GM19455 (cell line): ENCODE results near the gene SYT17.

ENCODE experiments used
- ATAC-seq: cut with Tn5 transposase; IDR thresholded peaks from one replicate; pipeline ENCODE4 v1.9.1; 2021; ENCODE audit not compliant: unreplicated experiment

Gene SYT17

GRCh38 chr16:19242987-19243575, 75.0 kb downstream of the SYT17 start:
- no peak for ATAC-seq

GRCh38 chr16:19245326-19245925, 77.4 kb downstream of the SYT17 start:
- no peak for ATAC-seq

- ATAC-seq: no peak
These were observed 84.9 kb downstream of the SYT17 start for GRCh38 chr16:19252904-19253303.

DNA sequence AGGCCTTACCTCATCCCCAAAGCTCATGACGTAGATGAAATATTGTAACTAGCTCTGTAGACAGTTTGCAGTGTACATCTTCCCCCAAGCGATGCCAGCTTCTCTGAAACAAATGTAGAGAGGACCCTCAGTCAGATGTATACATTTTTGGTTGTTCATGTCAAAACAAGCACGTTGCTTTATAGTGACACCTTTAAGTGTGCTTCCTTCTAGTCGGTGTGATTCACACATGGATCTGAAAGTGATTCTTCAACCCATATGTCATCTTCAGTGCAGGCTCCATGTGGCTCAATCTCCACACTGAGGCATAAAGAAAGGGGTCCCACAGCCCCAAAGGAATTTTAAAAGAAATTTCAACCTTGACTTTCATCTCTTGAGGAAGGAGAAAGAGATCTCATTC, 86.6 kb downstream of the SYT17 start:
- no peak for ATAC-seq

- ATAC-seq: no peak
These were observed 96.2 kb downstream of the SYT17 start for GRCh38 chr16:19264123-19264673.

DNA sequence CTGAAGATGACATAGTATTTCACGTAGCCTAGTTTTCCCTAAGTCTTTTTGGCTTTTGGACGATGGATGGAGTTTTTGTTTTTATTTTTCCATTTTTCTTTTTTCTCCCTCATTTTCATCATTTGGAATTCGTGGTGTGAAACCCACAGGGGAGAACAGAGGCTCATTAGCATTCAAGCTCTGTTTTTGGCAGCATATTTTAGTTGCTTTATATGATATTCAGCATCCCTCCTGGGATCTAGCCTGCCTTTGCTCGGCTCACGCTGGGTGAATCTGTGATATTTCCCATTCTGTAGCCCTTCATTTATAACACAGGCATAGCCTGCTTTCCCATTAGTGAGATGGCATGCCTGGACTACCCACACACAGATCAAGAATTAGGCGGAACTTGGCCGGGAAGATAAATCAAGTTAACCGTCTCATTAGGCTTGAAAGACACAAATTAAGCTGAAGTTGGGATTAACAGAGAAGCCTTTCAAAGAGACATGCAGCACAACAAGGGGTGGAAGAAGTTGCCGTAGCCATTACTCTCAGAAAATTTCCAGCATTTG, 97.4 kb downstream of the SYT17 start:
- no peak for ATAC-seq

- ATAC-seq: no peak
These were observed 98.7 kb downstream of the SYT17 start for GRCh38 chr16:19266774-19267173.

DNA sequence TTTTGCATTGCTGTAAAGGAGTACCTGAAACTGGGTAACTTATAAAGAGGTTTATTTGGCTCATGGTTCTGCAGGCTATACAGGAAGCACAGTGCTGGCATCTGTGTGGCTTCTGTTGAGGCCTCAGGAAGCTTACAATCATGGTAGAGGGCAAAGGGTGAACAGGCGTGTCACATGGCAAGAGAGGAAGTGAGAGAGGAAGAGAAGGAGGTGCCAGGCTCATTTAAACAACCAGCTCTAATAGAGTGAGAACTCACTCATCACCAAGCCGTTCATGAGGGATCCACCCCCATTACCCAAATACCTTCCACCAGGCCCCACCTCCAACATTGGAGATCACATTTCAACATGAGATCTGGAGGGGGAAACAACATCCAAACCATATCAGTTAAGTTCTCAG, 101.1 kb downstream of the SYT17 start:
- no peak for ATAC-seq

- no peak for ATAC-seq
These were observed 106.2 kb downstream of the SYT17 start for GRCh38 chr16:19274165-19274797.

GRCh38 chr16:19278403-19278802, 110.4 kb downstream of the SYT17 start:
- ATAC-seq: no peak

GRCh38 chr16:19281246-19281645, 113.2 kb downstream of the SYT17 start:
- ATAC-seq: no peak

DNA sequence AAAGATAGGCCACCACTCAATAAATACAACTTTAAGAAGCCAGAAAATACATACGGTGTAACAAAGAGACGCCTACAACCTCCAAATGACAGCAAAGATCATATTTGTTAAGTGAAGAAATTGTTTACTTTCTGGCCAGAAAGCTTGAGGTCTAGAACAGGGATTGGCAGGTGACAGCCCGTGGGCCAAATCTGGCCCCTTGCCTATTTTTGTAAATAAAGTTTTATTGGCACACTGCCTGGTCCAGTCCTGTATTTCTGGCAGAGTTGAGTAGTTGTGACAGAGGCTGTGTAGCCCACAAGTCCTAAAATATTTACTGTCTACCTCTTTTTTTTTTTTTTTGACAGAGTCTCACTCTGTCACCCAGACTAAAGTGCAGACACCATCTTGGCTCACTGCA, 114.1 kb downstream of the SYT17 start:
- ATAC-seq: no peak

DNA sequence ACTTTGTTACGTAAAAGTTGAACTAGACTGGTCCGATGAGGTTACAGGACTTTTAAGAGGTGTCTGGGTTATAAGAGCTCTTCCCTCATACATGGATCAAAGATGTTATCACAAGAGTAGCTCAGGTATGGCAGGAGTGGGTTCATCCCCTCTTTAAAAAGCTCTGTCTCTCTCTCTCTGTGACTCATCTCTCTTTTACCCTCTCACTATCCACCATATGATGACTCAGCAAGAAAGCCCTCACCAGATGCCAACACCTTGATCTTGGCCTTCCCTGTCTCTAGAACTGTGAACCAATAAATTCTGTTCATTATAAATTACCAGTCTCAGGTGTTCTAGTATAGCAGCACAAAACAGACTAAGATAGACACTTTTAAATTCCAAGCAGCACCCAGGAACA, 115.6 kb downstream of the SYT17 start:
- no peak for ATAC-seq

DNA sequence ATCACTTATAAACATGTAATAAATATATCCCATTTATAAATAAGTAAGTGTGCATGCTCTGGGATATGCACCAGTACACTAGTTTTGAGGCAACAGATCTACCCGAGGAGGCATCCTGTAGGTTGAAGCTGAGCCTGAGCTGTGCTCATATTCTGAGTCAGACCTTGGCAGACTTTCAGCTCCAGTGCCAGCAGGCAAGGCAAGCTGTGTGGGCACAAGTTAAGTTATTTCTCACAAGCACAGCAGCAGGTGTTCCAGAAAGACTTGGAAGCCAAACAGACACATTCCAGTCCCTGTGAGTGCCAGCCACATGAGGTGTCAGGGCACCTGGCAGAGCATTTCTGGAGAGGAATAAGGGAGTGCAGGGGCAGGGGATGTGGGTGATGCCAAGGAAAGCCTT, 116.2 kb downstream of the SYT17 start:
- no peak for ATAC-seq

DNA sequence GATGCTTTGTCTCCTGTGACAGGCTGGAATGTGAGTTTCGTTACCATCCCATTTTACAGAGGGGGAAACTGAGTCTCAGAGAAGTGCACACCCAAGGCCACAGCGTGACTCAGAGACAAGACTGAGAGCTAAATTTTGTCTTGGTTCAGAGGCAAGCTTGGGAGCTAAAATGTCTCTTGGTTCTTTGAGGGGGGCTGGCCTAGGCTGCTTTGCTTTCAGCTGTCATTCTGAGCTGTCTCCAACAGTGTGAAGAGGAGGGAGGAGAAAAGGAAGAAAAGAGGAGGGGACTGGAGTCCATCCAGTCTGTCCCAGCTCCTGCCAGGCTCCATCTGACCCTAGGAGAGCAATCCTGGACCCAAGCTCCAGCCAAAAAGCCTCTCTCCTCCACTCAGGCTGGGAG, 117.4 kb downstream of the SYT17 start, which contains the start of gene CLEC19A:
CLEC19A (plus strand) TSS at position 301 of the 400 bp plus-strand sequence. CDS start 121 bp downstream, outside the sequence.
- no peak for ATAC-seq

DNA sequence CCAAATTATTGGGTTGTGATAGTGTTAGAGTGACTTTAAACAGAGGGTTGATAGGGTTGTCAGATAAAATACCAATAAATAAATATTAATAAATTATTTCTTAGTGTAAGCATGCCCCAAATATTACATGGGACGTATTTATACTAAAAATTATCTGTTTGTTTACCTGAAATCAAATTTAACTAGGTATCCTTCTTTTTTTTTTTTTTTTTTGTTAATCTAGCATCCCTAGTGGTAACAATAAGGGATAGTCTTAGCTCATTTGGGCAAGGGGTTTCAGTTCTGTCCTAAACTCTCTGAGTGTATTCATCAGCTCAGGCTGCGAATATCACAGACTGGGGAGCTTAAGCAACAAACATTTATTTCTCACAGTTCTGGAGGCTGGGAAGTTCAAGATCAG, 118.8 kb downstream of the SYT17 start:
- ATAC-seq: no peak

GRCh38 chr16:19287241-19287640, 119.2 kb downstream of the SYT17 start:
- no peak for ATAC-seq

- no peak for ATAC-seq
These were observed 121.1 kb downstream of the SYT17 start for GRCh38 chr16:19288872-19289799.

DNA sequence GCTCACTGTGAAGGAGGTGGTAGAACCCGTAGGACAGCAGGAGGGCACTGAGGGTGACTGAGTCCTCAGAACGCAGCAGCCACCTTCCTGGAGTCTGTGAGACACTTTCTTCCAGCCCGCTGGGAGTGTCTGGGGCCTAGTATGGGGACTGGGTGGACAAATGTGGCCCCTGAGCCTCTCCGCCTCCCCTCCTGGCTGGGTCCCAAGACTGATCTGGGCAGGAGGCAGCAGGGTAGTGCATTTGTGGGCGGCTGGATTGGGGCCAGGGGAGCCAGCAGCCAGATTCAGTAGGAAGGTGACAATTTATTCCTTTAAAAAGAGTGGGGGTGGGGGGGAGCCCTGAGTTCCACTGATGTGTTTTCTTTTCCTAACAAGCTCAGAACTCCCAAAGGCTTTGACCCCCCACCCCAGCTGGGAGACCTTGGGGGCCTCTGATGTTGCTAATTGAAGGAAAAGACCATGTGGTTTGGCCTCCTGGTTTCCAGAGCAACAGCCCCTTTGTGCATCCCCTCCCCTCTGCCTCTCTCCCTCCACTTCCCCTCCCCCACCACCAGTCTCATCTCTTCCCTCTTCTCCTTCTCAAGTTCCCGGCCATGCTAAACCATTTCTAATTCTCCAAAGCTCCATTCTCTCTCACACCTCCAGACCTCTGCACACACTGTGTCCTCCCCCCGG, 121.9 kb downstream of the SYT17 start:
- ATAC-seq: no peak

DNA sequence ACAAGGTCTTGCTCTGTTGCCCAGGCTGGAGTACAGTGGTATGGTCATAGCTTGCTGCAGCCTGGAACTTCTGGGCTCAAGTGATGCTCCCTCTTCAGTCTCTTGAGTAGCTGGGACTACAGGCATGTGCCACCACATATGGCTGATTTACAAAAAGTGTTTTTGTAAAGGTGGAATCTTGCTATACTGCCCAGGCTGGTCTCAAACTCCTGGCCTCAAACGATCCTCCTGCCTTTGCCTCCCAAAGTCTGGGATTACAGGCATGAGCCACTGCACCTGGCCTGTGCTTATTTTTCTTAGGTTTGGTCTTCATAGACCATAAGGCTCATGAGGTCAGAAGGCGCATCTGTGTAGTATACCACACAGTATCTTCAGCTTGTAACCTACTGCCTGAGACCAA, 122.8 kb downstream of the SYT17 start:
- ATAC-seq: no peak
